GM19240 (cell line): Measurements from ENCODE around the gene MPL.

Experiments
- DNase-seq: peaks from one replicate; pipeline ENCODE4 v3.0.0; 2011; ENCODE audit warnings: low spot score; ENCODE audit not compliant: insufficient read length

Gene MPL

GRCh38 chr1:43322506-43322905 is 15.1 kb upstream of the MPL start:
- no peak for DNase-seq

- no peak for DNase-seq
These were observed 12.8 kb upstream of the MPL start for GRCh38 chr1:43324810-43325209.

- no peak for DNase-seq
These were observed 12.2 kb upstream of the MPL start for GRCh38 chr1:43325381-43325780.

GRCh38 chr1:43327549-43328292 is 9.9 kb upstream of the MPL start:
- no peak for DNase-seq

- DNase-seq = no peak
These were observed 7.4 kb upstream of the MPL start for GRCh38 chr1:43329995-43330751.

- DNase-seq = no peak
These were observed 5.9 kb upstream of the MPL start for GRCh38 chr1:43331688-43332087.

- no peak for DNase-seq
These were observed 3.0 kb upstream of the MPL start for GRCh38 chr1:43334453-43335205.

- no peak for DNase-seq
These were observed 383 bp downstream of the MPL start for GRCh38 chr1:43338001-43338400.

- no peak for DNase-seq
These were observed 2.1 kb downstream of the MPL start for GRCh38 chr1:43339584-43340232.

GRCh38 chr1:43340559-43340958 is 2.9 kb downstream of the MPL start:
- DNase-seq = no peak

- no peak for DNase-seq
These were observed 6.7 kb downstream of the MPL start for GRCh38 chr1:43344267-43344850.

- DNase-seq = no peak
These were observed 7.5 kb downstream of the MPL start for GRCh38 chr1:43345120-43345519.

GRCh38 chr1:43346636-43347035 is 9.0 kb downstream of the MPL start:
- no peak for DNase-seq

- no peak for DNase-seq
These were observed 10.8 kb downstream of the MPL start for GRCh38 chr1:43348343-43348808.

- no peak for DNase-seq
These were observed 11.4 kb downstream of the MPL start for GRCh38 chr1:43348809-43349593.

GRCh38 chr1:43349594-43350306 is 12.1 kb downstream of the MPL start:
- no peak for DNase-seq

GRCh38 chr1:43350976-43351375 is 13.4 kb downstream of the MPL start:
- no peak for DNase-seq

- DNase-seq = no peak
These were observed 14.1 kb downstream of the MPL start for GRCh38 chr1:43351421-43352350.

GRCh38 chr1:43352351-43352705 is 14.7 kb downstream of the MPL start:
- no peak for DNase-seq
